Neural cell (in vitro differentiated cells): Measurements from ENCODE around the gene TRMT11. TPM values are rescaled to one million over a fixed set of nuclear protein-coding genes. Genes with fewer than 3 reads are reported as not detected.

Experiments
- H2AFZ ChIP-seq: fragments of 200-600, 300-800 bp; sonication (generic), shearing (Covaris generic); 2 replicates; pipeline ENCODE4 v1.6.0; 2014; ENCODE audit warnings: low read depth, mild to moderate bottlenecking, antibody characterized with exemption, low read length, moderate library complexity
- H3F3A ChIP-seq: fragments of 200-600 bp; shearing (Covaris generic); 2 replicates; pipeline ENCODE4 v1.6.1; 2016; ENCODE audit warnings: mild to moderate bottlenecking, moderate library complexity, mixed read lengths, antibody characterized with exemption, low read length; ENCODE audit not compliant: insufficient read depth, poor library complexity, severe bottlenecking
- H3K27ac ChIP-seq: fragments of 200-600, 300-800 bp; sonication (generic), shearing (Covaris generic); 2 replicates; pipeline ENCODE4 v1.5.1; 2014; ENCODE audit warnings: mild to moderate bottlenecking, low read length, moderate library complexity
- H3K27me3 ChIP-seq: fragments of 300-800, 200-600 bp; sonication (generic), shearing (Covaris generic); 2 replicates; pipeline ENCODE4 v1.6.0; 2014; ENCODE audit warnings: mild to moderate bottlenecking, low read depth, low read length, moderate library complexity; ENCODE audit not compliant: insufficient read depth
- H3K36me3 ChIP-seq: fragments of 300-800, 200-600 bp; sonication (generic), shearing (Covaris generic); 2 replicates; pipeline ENCODE4 v1.5.1; 2014; ENCODE audit warnings: mild to moderate bottlenecking, antibody characterized with exemption, low read length, moderate library complexity; ENCODE audit not compliant: insufficient read depth
- H3K4me2 ChIP-seq: fragments of 300-800, 200-600 bp; sonication (generic), shearing (Covaris generic); 2 replicates; pipeline ENCODE4 v1.6.0; 2014; ENCODE audit warnings: mild to moderate bottlenecking, low read length
- H3K4me3 ChIP-seq: fragments of 300-800, 200-600 bp; sonication (generic), shearing (Covaris generic); 2 replicates; pipeline ENCODE4 v1.5.1; 2014; ENCODE audit warnings: mild to moderate bottlenecking, low read length, moderate library complexity
- H3K79me2 ChIP-seq: fragments of 200-600 bp; shearing (Covaris generic); replicated peaks from 2 replicates; pipeline ENCODE4 v1.6.0; 2014; ENCODE audit warnings: mild to moderate bottlenecking, low read length, moderate library complexity; ENCODE audit not compliant: insufficient read depth
- H3K9ac ChIP-seq: fragments of 300-800, 200-600 bp; sonication (generic), shearing (Covaris generic); 2 replicates; pipeline ENCODE4 v1.6.1; 2016; ENCODE audit warnings: mild to moderate bottlenecking, low read length, mixed read lengths
- H3K9me2 ChIP-seq: fragments of 200-600 bp; shearing (Covaris generic); 2 replicates; pipeline ENCODE4 v1.6.1; 2016; ENCODE audit warnings: mild to moderate bottlenecking, low read length, mixed read lengths; ENCODE audit not compliant: insufficient read depth
- H3K9me3 ChIP-seq: fragments of 200-600, 300-800 bp; sonication (generic), shearing (Covaris generic); 2 replicates; pipeline ENCODE4 v1.6.1; 2016; ENCODE audit warnings: mild to moderate bottlenecking, mixed run types, low read length, moderate library complexity, mixed read lengths
- H4K20me1 ChIP-seq: fragments of 200-600 bp; shearing (Covaris generic); 2 replicates; pipeline ENCODE4 v1.6.1; 2016; ENCODE audit warnings: mild to moderate bottlenecking, mixed run types; ENCODE audit not compliant: insufficient read depth
- CTCF ChIP-seq: fragments of 450-650 bp; IDR thresholded peaks from 2 replicates; pipeline ENCODE4 v1.5.1; 2014; ENCODE audit warnings: antibody characterized with exemption, mild to moderate bottlenecking, moderate library complexity; ENCODE audit not compliant: poor library complexity, severe bottlenecking
- EP300 ChIP-seq: fragments of 450-650 bp; conservative IDR thresholded peaks from 2 replicates; pipeline ENCODE4 v1.6.1; 2014; ENCODE audit warnings: antibody characterized with exemption, mild to moderate bottlenecking, moderate library complexity; ENCODE audit not compliant: poor library complexity, severe bottlenecking
- EZH2 ChIP-seq: fragments of 200-600, 300-800 bp; shearing (Covaris generic), sonication (generic); IDR thresholded peaks from 2 replicates; pipeline ENCODE4 v1.6.1; 2014; ENCODE audit warnings: antibody characterized with exemption, low read length, borderline replicate concordance, mild to moderate bottlenecking; ENCODE audit not compliant: insufficient read depth, poor library complexity, severe bottlenecking
- MXI1 ChIP-seq: fragments of 450-650 bp; conservative IDR thresholded peaks from 2 replicates; pipeline ENCODE4 v1.6.1; 2014; ENCODE audit warnings: antibody characterized with exemption, mild to moderate bottlenecking; ENCODE audit not compliant: poor library complexity, severe bottlenecking
- POLR2AphosphoS5 ChIP-seq: IDR thresholded peaks from 2 replicates; pipeline ENCODE4 v1.6.1; 2012
- RAD21 ChIP-seq: fragments of 450-650 bp; conservative IDR thresholded peaks from 2 replicates; pipeline ENCODE4 v1.6.1; 2014; ENCODE audit warnings: antibody characterized with exemption, mild to moderate bottlenecking, moderate library complexity
- REST ChIP-seq: IDR thresholded peaks from 2 replicates; pipeline ENCODE4 v1.6.1; 2012; ENCODE audit warnings: borderline replicate concordance
- SMC3 ChIP-seq: fragments of 450-650 bp; conservative IDR thresholded peaks from 2 replicates; pipeline ENCODE4 v1.6.1; 2014; ENCODE audit warnings: antibody characterized with exemption, mild to moderate bottlenecking, moderate library complexity; ENCODE audit not compliant: poor library complexity
- TAF1 ChIP-seq: IDR thresholded peaks from 2 replicates; pipeline ENCODE4 v1.6.1; 2012; ENCODE audit warnings: low read depth
- polyA plus RNA-seq: library from polyadenylated mRNA; depleted of rRNA; stranded (reverse); fragments of >200 nt; gene quantifications from 2 replicates; pipeline ENCODE4 v1.2.3, GENCODE V29; 2014

The TRMT11 gene
- polyA plus RNA-seq, 1 donor from 2014 or later = 37.6 TPM

- no peaks in the 10 kb centered on the region for H3K27me3 ChIP-seq
- TF ChIP-seq TAF1 (no peak), RAD21 (no peak), EP300 (no peak), CTCF (no peak), REST (no peak), MXI1 (no peak), EZH2 (no peak), SMC3 (no peak), POLR2AphosphoS5 (no peak)
- no peaks in the 10 kb centered on the region for H3F3A ChIP-seq
- H4K20me1 ChIP-seq = no peaks in the 10 kb centered on the region
- peaks cover 4% of the 10 kb centered on the region for H3K36me3 ChIP-seq
- no peak overlapping the region for H3K4me2 ChIP-seq
- no peak overlapping the region for H3K27ac ChIP-seq
- H3K79me2 ChIP-seq = no peaks in the 10 kb centered on the region
- H3K4me3 ChIP-seq = no peak overlapping the region
- H2AFZ ChIP-seq = no peak overlapping the region
- H3K9me2 ChIP-seq = no peaks in the 10 kb centered on the region
- no peaks in the 10 kb centered on the region for H3K9me3 ChIP-seq
- no peak overlapping the region for H3K9ac ChIP-seq
Measured at GRCh38 chr6:125981571-125982185, 4.7 kb upstream of the TRMT11 start.

- no peak overlapping the region for H3K27ac ChIP-seq
- no peaks in the 10 kb centered on the region for H3F3A ChIP-seq
- no peaks in the 10 kb centered on the region for H3K36me3 ChIP-seq
- H2AFZ ChIP-seq = no peak overlapping the region
- no peaks in the 10 kb centered on the region for H3K27me3 ChIP-seq
- H3K4me3 ChIP-seq = no peak overlapping the region
- no peaks in the 10 kb centered on the region for H4K20me1 ChIP-seq
- no peak overlapping the region for H3K9ac ChIP-seq
- H3K9me2 ChIP-seq = no peaks in the 10 kb centered on the region
- H3K79me2 ChIP-seq = peaks cover 11% of the 10 kb centered on the region
- no peaks in the 10 kb centered on the region for H3K9me3 ChIP-seq
- TF ChIP-seq CTCF (no peak), POLR2AphosphoS5 (no peak), SMC3 (no peak)
- no peak overlapping the region for H3K4me2 ChIP-seq
Measured at GRCh38 chr6:125983246-125983945, 2.9 kb upstream of the TRMT11 start.
